ENCODE data around the gene ERFL. TPM values are rescaled to one million over a fixed set of nuclear protein-coding genes. Genes with fewer than 3 reads are reported as not detected.

ERFL gene
- polyA plus RNA-seq (2013, experiment 1 of 2; ENCODE audit: insufficient read length): 0.39 TPM
- polyA plus RNA-seq (2013, experiment 2 of 2; ENCODE audit: insufficient read length): 0.31 TPM

- DNase-seq: no peak
Measured at GRCh38 chr19:41928221-41928683, at the start of gene ERFL. ERFL (minus strand) TSS chr19:41928449; CDS start chr19:41912919, 15,530 bp downstream.

- no peak for DNase-seq
Measured at GRCh38 chr19:41977916-41978315, 49.7 kb upstream of the ERFL start.

- no peak for DNase-seq
Measured at GRCh38 chr19:41974652-41975051, 46.4 kb upstream of the ERFL start.

GRCh38 chr19:41971363-41971762 is 43.1 kb upstream of the ERFL start:
- DNase-seq: no peak

GRCh38 chr19:41969772-41970458 is 41.7 kb upstream of the ERFL start:
- no peak for DNase-seq

GRCh38 chr19:41968751-41969595 is 40.7 kb upstream of the ERFL start:
- DNase-seq: no peak

GRCh38 chr19:41967054-41967783 is 39.0 kb upstream of the ERFL start:
- no peak for DNase-seq

GRCh38 chr19:41965106-41965505 is 36.9 kb upstream of the ERFL start:
- no peak for DNase-seq

- no peak for DNase-seq
Measured at GRCh38 chr19:41960973-41961372, 32.7 kb upstream of the ERFL start.

- peak; percentile 93 for DNase-seq
Measured at GRCh38 chr19:41959056-41960053, 31.1 kb upstream of the ERFL start, which contains the start of gene RABAC1. RABAC1 (minus strand) TSS chr19:41959321; CDS start chr19:41959292, 29 bp downstream.

GRCh38 chr19:41958367-41959055 is 30.3 kb upstream of the ERFL start:
- peak; percentile 73 for DNase-seq

- DNase-seq: peak; percentile 79
Measured at GRCh38 chr19:41957838-41958366, 29.7 kb upstream of the ERFL start.

GRCh38 chr19:41957161-41957837 is 29.1 kb upstream of the ERFL start:
- DNase-seq: no peak

GRCh38 chr19:41956621-41957020 is 28.4 kb upstream of the ERFL start:
- DNase-seq: no peak

- no peak for DNase-seq
Measured at GRCh38 chr19:41955521-41955920, 27.3 kb upstream of the ERFL start.

GRCh38 chr19:41951686-41952172 is 23.5 kb upstream of the ERFL start:
- peak; percentile 66 for DNase-seq

GRCh38 chr19:41947091-41947490 is 18.8 kb upstream of the ERFL start:
- DNase-seq: no peak

GRCh38 chr19:41945135-41945766 is 17.0 kb upstream of the ERFL start:
- no peak for DNase-seq

GRCh38 chr19:41944336-41944735 is 16.1 kb upstream of the ERFL start:
- DNase-seq: no peak

Data from fibroblast of skin of abdomen (primary cell).